HG03039 (cell line): ENCODE results near the gene POU3F3.

Experiments used
- ATAC-seq: cut with Tn5 transposase; IDR thresholded peaks from one replicate; pipeline ENCODE4 v1.9.1; 2021; ENCODE audit warnings: mild to moderate bottlenecking, moderate library complexity; ENCODE audit not compliant: unreplicated experiment

POU3F3 gene

GRCh38 chr2:104872866-104873688 lies 19.2 kb downstream of the POU3F3 start:
- ATAC-seq = peak; percentile 85

GRCh38 chr2:104873689-104874054 lies 19.8 kb downstream of the POU3F3 start:
- no peak for ATAC-seq

GRCh38 chr2:104874230-104874629 lies 20.3 kb downstream of the POU3F3 start:
- no peak for ATAC-seq

GRCh38 chr2:104875262-104875661 lies 21.3 kb downstream of the POU3F3 start:
- no peak for ATAC-seq

- ATAC-seq = no peak
Observed at GRCh38 chr2:104876606-104877570, 23.0 kb downstream of the POU3F3 start.

- ATAC-seq = no peak
Observed at GRCh38 chr2:104878863-104879512, 25.1 kb downstream of the POU3F3 start.

- no peak for ATAC-seq
Observed at GRCh38 chr2:104880076-104880475, 26.2 kb downstream of the POU3F3 start.

- no peak for ATAC-seq
Observed at GRCh38 chr2:104883357-104883756, 29.4 kb downstream of the POU3F3 start.

- ATAC-seq = no peak
Observed at GRCh38 chr2:104885119-104885782, 31.3 kb downstream of the POU3F3 start.

- ATAC-seq = no peak
Observed at GRCh38 chr2:104887676-104888075, 33.8 kb downstream of the POU3F3 start.

- no peak for ATAC-seq
Observed at GRCh38 chr2:104888489-104889258, 34.8 kb downstream of the POU3F3 start.

GRCh38 chr2:104889291-104889959 lies 35.5 kb downstream of the POU3F3 start:
- no peak for ATAC-seq

GRCh38 chr2:104889960-104890684 lies 36.2 kb downstream of the POU3F3 start:
- no peak for ATAC-seq

GRCh38 chr2:104890685-104891069 lies 36.8 kb downstream of the POU3F3 start:
- ATAC-seq = no peak

- ATAC-seq = no peak
Observed at GRCh38 chr2:104891145-104891544, 37.2 kb downstream of the POU3F3 start.

GRCh38 chr2:104896446-104896845 lies 42.5 kb downstream of the POU3F3 start:
- ATAC-seq = no peak

- no peak for ATAC-seq
Observed at GRCh38 chr2:104897515-104898184, 43.7 kb downstream of the POU3F3 start.

- no peak for ATAC-seq
Observed at GRCh38 chr2:104900608-104901007, 46.7 kb downstream of the POU3F3 start.
